Pancreas (tissue), 10 donors: ENCODE data around the gene ATRAID. TPM values are rescaled to one million over a fixed set of nuclear protein-coding genes. Genes with fewer than 3 reads are reported as not detected.
A peak's percentile ranks its signal among the peaks of the same experiment; 100 is the strongest.

Source experiments
- ATAC-seq, 4 donors: fragments of 200-7000 bp; cut with Tn5 transposase; one replicate each; pipeline versions ENCODE4 v1.8.0 to v1.9.1; 2020; ENCODE audit warnings: mild to moderate bottlenecking in 4 of 4, moderate library complexity in 4 of 4
- DNase-seq, 6 donors: peaks; one replicate each; pipeline ENCODE4 v3.0.0-alpha.2; 2020
- FAIRE-seq: peaks from 2 replicates; lab custom pipeline; 2012; peaks lifted over from hg19 to GRCh38; lab: Jason Lieb, UNC
- H3K27ac ChIP-seq, 4 donors: fragments of 200-600 bp; sonication (generic); 1 replicate in 3 of 4; 2 replicates in 1 of 4; pipeline versions ENCODE4 v1.5.0 to v1.8.0; 2020
- H3K27me3 ChIP-seq, 4 donors: fragments of 200-600 bp; one replicate each; pipeline ENCODE4 v1.8.0; 2021
- H3K36me3 ChIP-seq, 3 donors: fragments of 200-600 bp; sonication (generic) in 1 of 3; one replicate each; pipeline versions ENCODE4 v1.5.0 to v1.8.0; 2020 to 2021
- H3K4me1 ChIP-seq, 3 donors: fragments of 200-600 bp; one replicate each; pipeline ENCODE4 v1.8.0; 2021
- H3K4me3 ChIP-seq, 4 donors: fragments of 200-600 bp; sonication (generic) in 2 of 4; one replicate each; pipeline versions ENCODE4 v1.5.0 to v1.8.0; 2020 to 2021
- H3K9me3 ChIP-seq, 4 donors: fragments of 200-600 bp; one replicate each; pipeline ENCODE4 v1.8.0; 2021
- WGBS, 2 donors: extraction: QIAGEN DNeasy Blood & Tissue Kit; methylation state at CpG; one replicate each; pipeline ENCODE4 v1.1.7; 2013; 5-methylcytosine and 5-hydroxymethylcytosine counted together
- intact Hi-C, 3 donors: fragments of 100-400 bp; cut with DNase I; formaldehyde crosslinking; loops; one replicate each; pipeline versions ENCODE4 v1.11.1 to v1.14.2; 2022
- polyA plus RNA-seq, 2 donors: library from polyadenylated mRNA; stranded (reverse); fragments of 200-250 nt; gene quantifications; one replicate each; pipeline ENCODE4 v1.2.3, GENCODE V29; 2013
- total RNA-seq, 6 donors: library from RNA; stranded (reverse); fragmentation: NEBNext Ultra II Directional in 4 of 6; extraction: Animal tissue kit (Norgen Biotek cat#: 25700) in 4 of 6; gene quantifications; one replicate each; pipeline versions ENCODE4 v1.2.1 to v1.2.4, GENCODE V29; 2021 to 2023
- TF ChIP-seq, protein P1 (sequence below), 4 donors: fragments of 200-600 bp; sonication (generic) in 3 of 4; IDR thresholded peaks; one replicate each; pipeline versions ENCODE4 v1.5.0 to v1.8.0; 2021; ENCODE audit warnings: antibody characterized with exemption in 4 of 4
- donor health status: healthy with polysubstance abuse.
- donor health status: DM: no; HTN: no; CAD: no; lungs with moderate emphysema.
- donor health status: DM: no; HTN: no; CAD: no.
- donor health status: control.
- donor health status: control.
- donor health status: Bipolar disorder and iron deficiency.
- donor health status: DM: yes; HTN: yes; CAD: no.
- donor health status: DM: no; HTN: no; CAD: no.
- donor health status: DM: no; HTN: no; CAD: no.
- donor health status: DM: yes; HTN: yes; CAD: no.

ATRAID gene
- total and polyA plus RNA-seq, 8 donors = 38.9 to 106 (median 52.6) TPM

DNA sequence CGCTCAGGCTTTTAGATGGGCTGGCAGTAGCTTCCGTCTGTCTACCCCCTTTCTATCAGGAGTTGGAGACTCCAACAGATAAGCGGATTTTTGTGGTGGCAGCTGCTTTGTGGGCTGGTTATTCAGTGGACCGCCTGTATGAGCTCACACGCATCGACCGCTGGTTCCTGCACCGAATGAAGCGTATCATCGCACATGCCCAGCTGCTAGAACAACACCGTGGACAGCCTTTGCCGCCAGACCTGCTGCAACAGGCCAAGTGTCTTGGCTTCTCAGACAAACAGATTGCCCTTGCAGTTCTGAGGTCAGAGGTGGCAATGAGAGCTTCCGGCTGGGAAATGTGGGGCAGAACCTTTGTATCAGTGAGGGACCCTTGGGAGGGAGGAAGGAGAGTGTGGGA is 20.1 kb downstream of the ATRAID start:
- TF ChIP-seq, protein P1, sequence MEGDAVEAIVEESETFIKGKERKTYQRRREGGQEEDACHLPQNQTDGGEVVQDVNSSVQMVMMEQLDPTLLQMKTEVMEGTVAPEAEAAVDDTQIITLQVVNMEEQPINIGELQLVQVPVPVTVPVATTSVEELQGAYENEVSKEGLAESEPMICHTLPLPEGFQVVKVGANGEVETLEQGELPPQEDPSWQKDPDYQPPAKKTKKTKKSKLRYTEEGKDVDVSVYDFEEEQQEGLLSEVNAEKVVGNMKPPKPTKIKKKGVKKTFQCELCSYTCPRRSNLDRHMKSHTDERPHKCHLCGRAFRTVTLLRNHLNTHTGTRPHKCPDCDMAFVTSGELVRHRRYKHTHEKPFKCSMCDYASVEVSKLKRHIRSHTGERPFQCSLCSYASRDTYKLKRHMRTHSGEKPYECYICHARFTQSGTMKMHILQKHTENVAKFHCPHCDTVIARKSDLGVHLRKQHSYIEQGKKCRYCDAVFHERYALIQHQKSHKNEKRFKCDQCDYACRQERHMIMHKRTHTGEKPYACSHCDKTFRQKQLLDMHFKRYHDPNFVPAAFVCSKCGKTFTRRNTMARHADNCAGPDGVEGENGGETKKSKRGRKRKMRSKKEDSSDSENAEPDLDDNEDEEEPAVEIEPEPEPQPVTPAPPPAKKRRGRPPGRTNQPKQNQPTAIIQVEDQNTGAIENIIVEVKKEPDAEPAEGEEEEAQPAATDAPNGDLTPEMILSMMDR (IDR thresholded peaks at IDR 0.05) = no peak
- no peaks in the 10 kb centered on the region for H3K4me1 ChIP-seq
- no peaks in the 10 kb centered on the region for H3K9me3 ChIP-seq
- intact Hi-C loops = no loop called here
- H3K4me3 ChIP-seq = no peak overlapping the region
- 94 to 96% methylated on average over 13 of the region's 13 CpGs for WGBS, 2 donors
- DNase-seq = no peak
- no peak for ATAC-seq
- FAIRE-seq = no peak
- H3K27ac ChIP-seq = no peak overlapping the region
- H3K36me3 ChIP-seq = peaks cover 10 to 68% (median 30%) of the 10 kb centered on the region in 3 donors
- H3K27me3 ChIP-seq = no peaks in the 10 kb centered on the region

DNA sequence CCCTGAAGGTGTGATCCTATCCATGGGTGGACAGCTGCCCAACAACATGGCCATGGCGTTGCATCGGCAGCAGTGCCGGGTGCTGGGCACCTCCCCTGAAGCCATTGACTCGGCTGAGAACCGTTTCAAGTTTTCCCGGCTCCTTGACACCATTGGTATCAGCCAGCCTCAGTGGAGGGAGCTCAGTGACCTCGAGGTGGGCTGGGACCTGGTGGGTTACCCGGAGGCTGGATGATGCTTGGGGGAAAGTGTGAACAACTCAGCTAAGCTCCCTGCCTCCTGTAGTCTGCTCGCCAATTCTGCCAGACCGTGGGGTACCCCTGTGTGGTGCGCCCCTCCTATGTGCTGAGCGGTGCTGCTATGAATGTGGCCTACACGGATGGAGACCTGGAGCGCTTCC is 21.5 kb downstream of the ATRAID start:
- intact Hi-C loops = no loop called here
- DNase-seq = peak in 1 of 6 donors; percentile 31
- ATAC-seq = no peak

DNA sequence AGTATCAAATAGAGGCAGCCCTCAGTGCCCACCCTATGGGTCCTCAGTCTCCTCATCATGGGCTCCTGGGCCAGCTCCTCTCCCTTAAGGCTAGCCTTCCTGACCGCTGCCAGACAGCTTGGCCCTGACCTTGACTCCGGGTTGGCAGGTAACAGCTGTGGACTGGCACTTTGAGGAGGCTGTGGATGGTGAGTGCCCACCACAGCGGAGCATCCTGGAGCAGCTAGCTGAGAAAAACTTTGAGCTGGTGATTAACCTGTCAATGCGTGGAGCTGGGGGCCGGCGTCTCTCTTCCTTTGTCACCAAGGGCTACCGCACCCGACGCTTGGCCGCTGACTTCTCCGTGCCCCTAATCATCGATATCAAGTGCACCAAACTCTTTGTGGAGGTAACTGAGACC is 24.3 kb downstream of the ATRAID start:
- H3K36me3 ChIP-seq = peaks cover 15 to 93% (median 62%) of the 10 kb centered on the region in 3 donors
- intact Hi-C loops = no loop called here
- H3K9me3 ChIP-seq = no peaks in the 10 kb centered on the region
- TF ChIP-seq, protein P1 (IDR thresholded peaks at IDR 0.05) = no peak
- H3K4me1 ChIP-seq = no peaks in the 10 kb centered on the region
- ATAC-seq (no peak), DNase-seq (no peak), FAIRE-seq (no peak)
- H3K27me3 ChIP-seq = no peaks in the 10 kb centered on the region
- WGBS, 2 donors = 89 to 91% methylated on average over 12 of the region's 12 CpGs
- no peak overlapping the region for H3K4me3 ChIP-seq
- H3K27ac ChIP-seq = no peak overlapping the region

More for the DNA sequence above, 21.5 kb downstream of the ATRAID start:
- H3K27ac ChIP-seq = no peak overlapping the region
- TF ChIP-seq, protein P1 (IDR thresholded peaks at IDR 0.05) = no peak
- peaks cover 12 to 80% (median 44%) of the 10 kb centered on the region in 3 donors for H3K36me3 ChIP-seq
- H3K4me3 ChIP-seq = no peak overlapping the region
- no peaks in the 10 kb centered on the region for H3K27me3 ChIP-seq
- no peaks in the 10 kb centered on the region for H3K4me1 ChIP-seq
- 92 to 93% methylated on average over 14 of the region's 14 CpGs for WGBS, 2 donors
- FAIRE-seq = no peak
- no peaks in the 10 kb centered on the region for H3K9me3 ChIP-seq

DNA sequence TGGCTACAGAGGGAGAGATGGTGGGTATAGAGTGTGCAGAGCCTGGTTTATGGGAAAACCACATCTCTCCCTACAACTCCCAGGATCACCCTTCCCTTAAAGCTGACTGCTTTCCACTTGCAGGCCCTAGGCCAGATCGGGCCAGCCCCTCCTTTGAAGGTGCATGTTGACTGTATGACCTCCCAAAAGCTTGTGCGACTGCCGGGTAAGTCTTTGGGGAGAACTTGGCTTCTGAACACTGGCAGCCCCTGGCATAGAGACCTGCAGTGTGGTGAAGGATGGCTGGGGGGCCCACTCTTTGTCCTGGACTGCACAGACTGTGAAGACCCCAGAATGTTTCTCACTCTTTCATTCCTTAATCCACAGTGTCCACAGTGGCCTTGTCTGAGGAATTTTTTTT is 24.8 kb downstream of the ATRAID start:
- ATAC-seq (no peak), DNase-seq (no peak), FAIRE-seq (no peak)
- no peaks in the 10 kb centered on the region for H3K27me3 ChIP-seq
- H3K9me3 ChIP-seq = no peaks in the 10 kb centered on the region
- peaks cover 12 to 91% (median 60%) of the 10 kb centered on the region in 3 donors for H3K36me3 ChIP-seq
- H3K4me3 ChIP-seq = no peak overlapping the region
- TF ChIP-seq, protein P1 (IDR thresholded peaks at IDR 0.05) = no peak
- WGBS, 2 donors = 92 to 98% methylated on average over 3 of the region's 3 CpGs
- H3K4me1 ChIP-seq = no peaks in the 10 kb centered on the region
- no peak overlapping the region for H3K27ac ChIP-seq
- intact Hi-C loops = no loop called here

DNA sequence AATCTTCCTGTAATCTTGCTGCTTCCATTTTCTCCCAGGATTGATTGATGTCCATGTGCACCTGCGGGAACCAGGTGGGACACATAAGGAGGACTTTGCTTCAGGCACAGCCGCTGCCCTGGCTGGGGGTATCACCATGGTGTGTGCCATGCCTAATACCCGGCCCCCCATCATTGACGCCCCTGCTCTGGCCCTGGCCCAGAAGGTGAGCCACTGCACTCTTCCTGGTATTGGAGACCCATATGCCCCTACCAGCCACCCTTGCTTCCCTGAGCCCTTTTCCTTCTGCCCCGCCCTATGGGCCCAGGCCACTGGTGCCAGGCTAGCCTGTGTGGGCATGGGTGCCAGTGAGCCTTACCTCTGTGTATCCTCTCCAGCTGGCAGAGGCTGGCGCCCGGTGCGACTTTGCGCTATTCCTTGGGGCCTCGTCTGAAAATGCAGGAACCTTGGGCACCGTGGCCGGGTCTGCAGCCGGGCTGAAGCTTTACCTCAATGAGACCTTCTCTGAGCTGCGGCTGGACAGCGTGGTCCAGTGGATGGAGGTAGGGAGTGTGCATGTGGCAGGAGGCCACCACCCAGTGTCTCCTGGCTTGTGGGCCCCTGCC is 25.6 kb downstream of the ATRAID start:
- no peak for ATAC-seq
- Histone ChIP-seq H3K4me1 (no peaks in the 10 kb centered on the region), H3K4me3 (no peak overlapping the region), H3K36me3 (peaks cover 8 to 91% (median 53%) of the 10 kb centered on the region in 3 donors), H3K9me3 (no peaks in the 10 kb centered on the region), H3K27ac (no peak overlapping the region), H3K27me3 (no peaks in the 10 kb centered on the region)
- 93 to 97% methylated on average over 15 of the region's 15 CpGs for WGBS, 2 donors
- DNase-seq = no peak
- TF ChIP-seq, protein P1 (IDR thresholded peaks at IDR 0.05) = no peak
- intact Hi-C loops = no loop called here
- FAIRE-seq = no peak
